Ectodermal cell (in vitro differentiated cells): ENCODE data around the gene UBQLN2. TPM values are rescaled to one million over a fixed set of nuclear protein-coding genes. Genes with fewer than 3 reads are reported as not detected.
"Not testable (repeated sequence)": the region's sequence is repeated elsewhere in the genome, so short reads cannot be mapped to it uniquely, and the experiment has no call there.

Source experiments
- H3K27ac ChIP-seq: 2 replicates; pipeline ENCODE4 v1.7.0; 2013; ENCODE audit warnings: mild to moderate bottlenecking, low read depth, low read length; ENCODE audit not compliant: insufficient read depth, poor library complexity, severe bottlenecking
- H3K27me3 ChIP-seq: 2 replicates; pipeline ENCODE4 v1.7.0; 2013; ENCODE audit warnings: mild to moderate bottlenecking, low read length; ENCODE audit not compliant: insufficient read depth, control insufficient read depth, poor library complexity, severe bottlenecking
- H3K36me3 ChIP-seq: one replicate; pipeline ENCODE4 v1.7.0; 2013; ENCODE audit warnings: low read length; ENCODE audit not compliant: control insufficient read depth, insufficient read depth
- H3K4me1 ChIP-seq: one replicate; pipeline ENCODE4 v1.7.0; 2013; ENCODE audit warnings: low read length; ENCODE audit not compliant: control insufficient read depth, insufficient read depth
- H3K4me3 ChIP-seq: 2 replicates; pipeline ENCODE4 v1.7.0; 2013; ENCODE audit warnings: low read depth, low read length, control low read depth; ENCODE audit not compliant: insufficient read depth
- H3K9me3 ChIP-seq: 2 replicates; pipeline ENCODE4 v1.7.0; 2013; ENCODE audit warnings: mild to moderate bottlenecking, low read length, moderate library complexity; ENCODE audit not compliant: control insufficient read depth
- WGBS, 2 experiments: methylation state at CpG; one replicate each; pipeline ENCODE4 v1.1.7; 2013; ENCODE audit warnings: missing lambda C conversion rate in 2 of 2; 5-methylcytosine and 5-hydroxymethylcytosine counted together
- polyA plus RNA-seq, 4 experiments: library from polyadenylated mRNA; stranded (reverse); fragments of 50-300 nt; gene quantifications; one replicate each; pipeline ENCODE4 v1.2.3, GENCODE V29; 2013

The UBQLN2 gene
- 39.9 TPM for polyA plus RNA-seq (2013, experiment 1 of 4)
- 37.4 TPM for polyA plus RNA-seq (2013, experiment 2 of 4)
- polyA plus RNA-seq (2013, experiment 3 of 4): 33.5 TPM
- polyA plus RNA-seq (2013, experiment 4 of 4): 40.0 TPM

DNA sequence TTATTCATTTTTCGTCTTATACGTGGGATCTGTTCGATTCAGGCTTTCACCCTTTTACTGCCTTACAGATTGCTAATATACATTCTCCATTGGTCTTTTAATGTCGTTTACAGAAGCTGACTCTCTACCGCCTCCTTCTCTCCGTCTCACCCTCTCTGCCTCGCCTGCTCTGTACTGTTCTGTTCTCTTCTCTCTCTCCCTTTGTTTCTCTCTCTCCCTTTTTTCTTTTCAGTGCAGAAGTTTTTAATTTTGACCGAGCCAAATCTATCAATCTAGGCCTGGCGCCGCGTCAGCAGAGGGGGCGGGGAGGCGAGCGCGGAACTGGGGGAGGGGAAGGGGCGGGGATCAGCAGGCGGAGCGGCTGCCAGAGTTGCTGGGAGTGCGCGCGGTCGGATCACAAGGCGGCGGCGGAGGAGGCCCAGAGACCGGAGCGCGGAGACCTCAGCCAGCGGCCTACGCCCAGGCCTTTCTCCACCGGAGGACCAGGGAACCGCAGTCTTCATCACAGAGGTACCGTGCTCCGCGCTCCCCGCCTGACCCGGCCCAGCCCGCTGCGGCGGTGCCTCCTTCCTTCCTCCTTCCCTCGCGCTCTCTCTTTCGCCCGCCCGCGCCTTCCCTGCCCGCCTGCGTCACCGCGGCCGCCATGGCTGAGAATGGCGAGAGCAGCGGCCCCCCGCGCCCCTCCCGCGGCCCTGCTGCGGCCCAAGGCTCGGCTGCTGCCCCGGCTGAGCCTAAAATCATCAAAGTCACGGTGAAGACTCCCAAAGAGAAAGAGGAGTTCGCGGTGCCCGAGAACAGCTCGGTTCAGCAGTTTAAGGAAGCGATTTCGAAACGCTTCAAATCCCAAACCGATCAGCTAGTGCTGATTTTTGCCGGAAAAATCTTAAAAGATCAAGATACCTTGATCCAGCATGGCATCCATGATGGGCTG lies at the start of gene UBQLN2:
Gene UBQLN2 (plus strand): TSS at position 397 of the 931 bp plus-strand sequence. CDS start 247 bp downstream, at position 644.
- 0% methylated on average over 68 to 70 of the region's 70 CpGs for WGBS, 2 experiments

GRCh38 chrX:56519642-56520041 lies 43.8 kb upstream of the UBQLN2 start:
- no peaks in the 10 kb centered on the region for H3K9me3 ChIP-seq
- no peak overlapping the region for H3K27ac ChIP-seq
- H3K27me3 ChIP-seq: no peaks in the 10 kb centered on the region
- no peaks in the 10 kb centered on the region for H3K36me3 ChIP-seq
- no peaks in the 10 kb centered on the region for H3K4me1 ChIP-seq
- H3K4me3 ChIP-seq: no peak overlapping the region
- no CpG with 5 or more reads among the region's 2 CpGs for WGBS, 2 experiments

More for the DNA sequence above, at the start of gene UBQLN2:
- Histone ChIP-seq H3K36me3 (no peaks in the 10 kb centered on the region), H3K4me3 (peak within 1 kb of the TSS; percentile 67), H3K4me1 (no peaks in the 10 kb centered on the region), H3K27ac (peak within 1 kb of the TSS; percentile 68), H3K27me3 (no peaks in the 10 kb centered on the region), H3K9me3 (no peaks in the 10 kb centered on the region)

GRCh38 chrX:56529482-56530007 lies 33.9 kb upstream of the UBQLN2 start:
- WGBS, 2 experiments: 83 to 88% methylated on average over 1 of the region's 2 CpGs
- not testable (repeated sequence) for H3K36me3 ChIP-seq, H3K9me3 ChIP-seq, H3K4me3 ChIP-seq, H3K27me3 ChIP-seq, H3K27ac ChIP-seq, H3K4me1 ChIP-seq

- Histone ChIP-seq H3K9me3 (no peaks in the 10 kb centered on the region), H3K4me3 (no peak overlapping the region), H3K27ac (no peak overlapping the region), H3K4me1 (no peaks in the 10 kb centered on the region), H3K27me3 (no peaks in the 10 kb centered on the region), H3K36me3 (no peaks in the 10 kb centered on the region)
- 79 to 80% methylated on average over 1 of the region's 1 CpG for WGBS, 2 experiments
Measured at GRCh38 chrX:56530011-56530410, 33.4 kb upstream of the UBQLN2 start.

GRCh38 chrX:56550667-56551066 lies 12.8 kb upstream of the UBQLN2 start:
- WGBS, 2 experiments: 77 to 100% methylated on average over 1 of the region's 1 CpG
- Histone ChIP-seq H3K4me1 (no peaks in the 10 kb centered on the region), H3K36me3 (no peaks in the 10 kb centered on the region), H3K4me3 (no peak overlapping the region), H3K9me3 (no peaks in the 10 kb centered on the region), H3K27me3 (no peaks in the 10 kb centered on the region), H3K27ac (no peak overlapping the region)

- H3K4me3 ChIP-seq: no peak overlapping the region
- no peaks in the 10 kb centered on the region for H3K27me3 ChIP-seq
- no peak overlapping the region for H3K27ac ChIP-seq
- no peaks in the 10 kb centered on the region for H3K4me1 ChIP-seq
- 82 to 94% methylated on average over 1 to 2 of the region's 4 CpGs for WGBS, 2 experiments
- H3K36me3 ChIP-seq: no peaks in the 10 kb centered on the region
- no peaks in the 10 kb centered on the region for H3K9me3 ChIP-seq
Measured at GRCh38 chrX:56554870-56555269, 8.6 kb upstream of the UBQLN2 start.

GRCh38 chrX:56557376-56557929 lies 6.0 kb upstream of the UBQLN2 start:
- Histone ChIP-seq H3K9me3 (no peaks in the 10 kb centered on the region), H3K36me3 (no peaks in the 10 kb centered on the region), H3K4me1 (no peaks in the 10 kb centered on the region), H3K27ac (no peak overlapping the region), H3K4me3 (no peak overlapping the region), H3K27me3 (no peaks in the 10 kb centered on the region)
- 81 to 100% methylated on average over 1 to 2 of the region's 2 CpGs for WGBS, 2 experiments

- H3K27ac ChIP-seq: no peak overlapping the region
- WGBS, 2 experiments: 2 to 4% methylated on average over 18 to 23 of the region's 23 CpGs
Measured at GRCh38 chrX:56564164-56564885, 898 bp downstream of the UBQLN2 start.

DNA sequence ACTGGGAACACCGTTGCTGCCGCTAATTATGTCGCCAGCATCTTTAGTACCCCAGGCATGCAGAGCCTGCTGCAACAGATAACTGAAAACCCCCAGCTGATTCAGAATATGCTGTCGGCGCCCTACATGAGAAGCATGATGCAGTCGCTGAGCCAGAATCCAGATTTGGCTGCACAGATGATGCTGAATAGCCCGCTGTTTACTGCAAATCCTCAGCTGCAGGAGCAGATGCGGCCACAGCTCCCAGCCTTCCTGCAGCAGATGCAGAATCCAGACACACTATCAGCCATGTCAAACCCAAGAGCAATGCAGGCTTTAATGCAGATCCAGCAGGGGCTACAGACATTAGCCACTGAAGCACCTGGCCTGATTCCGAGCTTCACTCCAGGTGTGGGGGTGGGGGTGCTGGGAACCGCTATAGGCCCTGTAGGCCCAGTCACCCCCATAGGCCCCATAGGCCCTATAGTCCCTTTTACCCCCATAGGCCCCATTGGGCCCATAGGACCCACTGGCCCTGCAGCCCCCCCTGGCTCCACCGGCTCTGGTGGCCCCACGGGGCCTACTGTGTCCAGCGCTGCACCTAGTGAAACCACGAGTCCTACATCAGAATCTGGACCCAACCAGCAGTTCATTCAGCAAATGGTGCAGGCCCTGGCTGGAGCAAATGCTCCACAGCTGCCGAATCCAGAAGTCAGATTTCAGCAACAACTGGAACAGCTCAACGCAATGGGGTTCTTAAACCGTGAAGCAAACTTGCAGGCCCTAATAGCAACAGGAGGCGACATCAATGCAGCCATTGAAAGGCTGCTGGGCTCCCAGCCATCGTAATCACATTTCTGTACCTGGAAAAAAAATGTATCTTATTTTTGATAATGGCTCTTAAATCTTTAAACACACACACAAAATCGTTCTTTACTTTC lies 1.8 kb downstream of the UBQLN2 start:
- H3K27me3 ChIP-seq: no peaks in the 10 kb centered on the region
- peak overlapping the region; percentile 67 for H3K4me3 ChIP-seq
- no peaks in the 10 kb centered on the region for H3K4me1 ChIP-seq
- no peaks in the 10 kb centered on the region for H3K9me3 ChIP-seq
- WGBS, 2 experiments: 8 to 9% methylated on average over 17 to 18 of the region's 20 CpGs
- no peaks in the 10 kb centered on the region for H3K36me3 ChIP-seq
- H3K27ac ChIP-seq: no peak overlapping the region

More at GRCh38 chrX:56564164-56564885, 898 bp downstream of the UBQLN2 start:
- Histone ChIP-seq H3K27me3 (no peaks in the 10 kb centered on the region), H3K9me3 (no peaks in the 10 kb centered on the region), H3K36me3 (no peaks in the 10 kb centered on the region), H3K4me3 (peak overlapping the region; percentile 67), H3K4me1 (no peaks in the 10 kb centered on the region)
